HL-60/S4 treated with retinoic acid at 250 ng/mL for 4 days and 3 days (cell line): ENCODE results near the gene ACTN4.

Experiments
- in situ Hi-C: fragments of 300-500 bp; cut with MboI; formaldehyde crosslinking; loops from 2 replicates; pipeline ENCODE4 v1.7.0; 2022; ENCODE audit warnings: low sequenced_read_pairs

Gene ACTN4

DNA sequence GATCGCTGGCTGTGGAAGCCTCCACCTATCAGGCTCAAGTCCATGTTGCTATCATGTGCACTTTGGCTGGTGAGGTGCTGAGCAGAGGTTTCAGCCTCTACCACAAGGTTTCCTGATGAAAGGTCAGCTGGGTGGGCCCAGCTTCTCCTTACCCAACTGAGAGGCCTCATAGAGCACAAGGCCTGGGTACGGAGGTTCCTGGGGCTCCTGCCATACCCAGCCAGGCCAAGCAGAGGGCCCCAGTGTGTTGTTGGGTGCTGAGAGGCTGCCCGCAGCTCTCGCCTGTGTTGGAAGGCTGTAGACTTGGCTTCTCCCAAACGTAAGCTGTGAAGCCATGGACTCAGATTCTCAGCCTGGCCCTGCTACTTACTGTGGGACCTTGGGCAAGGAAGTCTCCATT is 28.2 kb downstream of the ACTN4 start:
- in situ Hi-C loops = no loop called here

GRCh38 chr19:38676023-38676877 is 28.8 kb downstream of the ACTN4 start:
- in situ Hi-C loops = no loop called here

DNA sequence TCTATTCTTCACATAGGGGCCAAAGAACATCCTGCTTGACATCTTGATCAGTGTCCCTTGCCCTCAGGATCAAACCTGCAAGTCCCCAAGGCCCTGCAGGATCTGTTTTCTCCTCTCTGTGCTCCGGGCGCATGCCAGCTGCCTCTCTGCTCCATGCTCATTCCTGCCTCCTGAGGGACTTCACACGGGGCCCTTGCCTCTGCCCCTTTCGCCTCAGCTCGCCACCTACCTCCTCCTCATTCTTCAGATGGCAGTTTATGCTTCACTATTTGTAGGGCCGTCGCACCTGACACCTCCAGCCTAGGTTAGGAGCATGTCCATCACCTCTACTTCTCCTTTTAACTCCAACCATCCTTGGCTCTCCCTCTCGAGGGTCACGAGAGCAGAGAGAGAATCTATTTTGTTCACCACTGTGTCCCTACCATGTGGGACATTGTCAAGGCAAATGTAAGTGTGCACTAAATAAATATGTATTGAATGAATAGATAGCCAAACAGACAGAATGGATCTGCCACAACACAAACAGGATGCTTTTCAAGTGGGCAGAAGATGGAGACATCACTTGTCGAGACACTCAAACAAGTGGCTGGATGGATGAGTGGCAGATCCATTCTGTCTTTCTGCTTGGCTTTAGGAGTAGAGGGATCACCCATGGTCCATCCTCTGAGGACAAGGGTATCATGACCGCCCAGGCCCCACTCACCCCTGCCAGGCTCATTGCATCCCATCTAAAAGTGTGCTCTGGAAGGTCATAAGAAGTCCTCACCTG is 29.6 kb downstream of the ACTN4 start:
- in situ Hi-C loops = no loop called here

DNA sequence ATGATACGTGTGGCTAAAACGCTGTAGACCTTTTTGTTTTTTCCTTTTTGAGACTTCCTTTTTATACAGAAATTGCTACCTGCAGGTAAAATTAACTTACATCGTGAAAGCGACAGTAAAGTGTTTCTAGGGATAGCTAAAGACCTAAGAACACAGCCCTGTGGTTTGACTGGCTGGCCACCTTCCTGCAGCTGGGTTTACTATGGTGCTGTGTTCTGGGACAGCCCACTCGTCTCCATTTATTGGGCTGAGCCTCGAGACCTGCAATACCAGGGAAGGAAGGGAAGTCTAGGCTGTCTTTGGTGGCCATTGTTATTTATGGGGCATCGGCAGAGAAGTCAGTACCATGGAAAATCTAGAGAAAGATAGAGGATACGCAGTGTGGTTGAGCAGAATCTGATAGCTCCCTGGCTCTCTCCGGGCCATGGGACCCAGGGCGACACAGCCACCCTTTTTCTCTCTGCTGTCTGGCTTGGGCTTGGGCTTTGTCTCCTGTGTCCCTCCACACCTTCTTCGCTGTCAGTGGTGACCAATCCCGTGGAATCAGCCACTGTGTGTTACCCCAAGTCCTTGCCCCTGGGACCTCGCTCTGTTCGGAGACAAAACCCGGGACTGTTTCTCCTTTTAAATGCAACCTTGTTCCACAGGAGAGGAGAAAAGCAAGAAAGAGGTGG is 30.9 kb downstream of the ACTN4 start:
- in situ Hi-C loops = no loop called here

- in situ Hi-C loops = no loop called here
Observed at GRCh38 chr19:38678891-38679494, 31.5 kb downstream of the ACTN4 start.

DNA sequence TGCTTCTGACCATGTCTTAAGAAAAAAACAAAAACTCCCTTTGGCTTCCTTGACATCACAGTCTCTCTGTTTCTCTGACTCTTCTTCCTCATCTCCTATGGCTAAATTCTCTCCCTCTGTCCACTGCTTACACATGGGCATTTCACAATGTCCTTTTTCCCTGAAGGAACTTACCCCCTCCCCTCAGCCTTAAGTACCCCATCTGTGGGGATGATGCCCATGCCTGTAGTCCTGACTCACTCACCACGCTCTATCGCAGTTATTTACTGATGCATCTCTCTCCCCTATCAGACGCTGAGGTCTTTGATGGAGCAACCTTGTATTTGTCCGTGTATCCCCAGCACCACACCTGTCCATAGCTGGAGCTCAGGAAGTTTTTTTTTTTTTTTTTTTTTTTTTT is 32.4 kb downstream of the ACTN4 start:
- in situ Hi-C loops = no loop called here

GRCh38 chr19:38682195-38682867 is 34.9 kb downstream of the ACTN4 start:
- in situ Hi-C loops = no loop called here

DNA sequence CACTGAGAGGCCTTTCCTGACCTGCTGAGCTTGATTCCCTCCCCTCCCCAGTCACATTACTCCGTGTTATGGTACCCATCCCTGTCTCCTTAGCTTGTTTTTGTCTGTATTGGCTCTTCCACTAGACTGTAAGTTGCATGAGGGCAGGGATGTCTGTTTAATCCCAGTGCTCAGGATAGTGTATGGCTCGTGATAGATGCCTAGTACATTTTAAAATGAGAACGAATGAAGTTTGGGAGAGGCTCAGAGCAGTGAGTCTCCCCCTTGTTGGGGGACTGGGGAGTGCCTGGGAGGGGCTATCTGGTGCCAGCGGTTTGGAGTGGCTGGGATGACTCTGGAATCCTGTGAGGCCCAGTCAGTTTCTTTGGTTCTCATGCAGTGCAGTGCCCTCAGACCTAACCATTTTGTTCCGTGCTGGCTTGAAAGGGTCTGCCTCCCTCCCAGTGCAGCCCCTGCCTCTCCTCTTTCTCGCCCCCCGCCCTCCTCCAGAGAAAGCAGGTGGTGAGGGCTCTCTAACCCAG is 35.5 kb downstream of the ACTN4 start:
- in situ Hi-C loops = no loop called here

DNA sequence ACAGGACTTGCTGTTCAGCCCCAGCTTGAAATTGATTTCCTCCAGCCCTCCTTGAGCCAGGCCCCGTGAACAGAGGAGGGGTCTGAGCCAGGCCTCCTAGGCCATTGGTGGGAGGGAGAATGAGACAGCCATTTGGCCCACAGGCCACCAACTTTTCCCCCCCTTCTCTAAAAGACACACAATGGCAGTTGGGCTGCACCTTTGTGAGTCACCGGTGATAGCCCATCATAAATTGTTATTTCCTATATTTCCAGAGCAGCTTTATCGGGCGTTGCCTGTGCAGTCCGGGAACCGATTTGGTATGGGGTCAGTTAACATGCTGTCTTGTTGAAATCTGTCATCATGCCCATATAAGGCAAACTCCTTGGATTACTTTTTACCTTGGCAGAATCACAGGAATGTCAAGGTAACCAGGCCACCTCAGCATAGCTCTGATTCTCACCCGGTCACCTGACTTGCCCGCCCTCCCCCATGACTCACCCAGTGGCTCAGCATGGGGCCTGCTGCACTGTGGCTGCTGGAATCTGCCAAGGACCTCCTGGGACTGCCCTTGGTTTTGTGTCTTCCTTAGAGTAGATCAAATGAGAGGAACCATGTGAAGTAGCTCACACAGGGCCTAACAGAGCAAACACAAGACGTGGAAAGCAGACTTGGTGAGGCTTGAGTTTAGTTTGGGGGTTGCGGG is 36.1 kb downstream of the ACTN4 start:
- in situ Hi-C loops = no loop called here

GRCh38 chr19:38684078-38684861 is 36.8 kb downstream of the ACTN4 start:
- in situ Hi-C loops = no loop called here

GRCh38 chr19:38684862-38685665 is 37.6 kb downstream of the ACTN4 start:
- in situ Hi-C loops = no loop called here

DNA sequence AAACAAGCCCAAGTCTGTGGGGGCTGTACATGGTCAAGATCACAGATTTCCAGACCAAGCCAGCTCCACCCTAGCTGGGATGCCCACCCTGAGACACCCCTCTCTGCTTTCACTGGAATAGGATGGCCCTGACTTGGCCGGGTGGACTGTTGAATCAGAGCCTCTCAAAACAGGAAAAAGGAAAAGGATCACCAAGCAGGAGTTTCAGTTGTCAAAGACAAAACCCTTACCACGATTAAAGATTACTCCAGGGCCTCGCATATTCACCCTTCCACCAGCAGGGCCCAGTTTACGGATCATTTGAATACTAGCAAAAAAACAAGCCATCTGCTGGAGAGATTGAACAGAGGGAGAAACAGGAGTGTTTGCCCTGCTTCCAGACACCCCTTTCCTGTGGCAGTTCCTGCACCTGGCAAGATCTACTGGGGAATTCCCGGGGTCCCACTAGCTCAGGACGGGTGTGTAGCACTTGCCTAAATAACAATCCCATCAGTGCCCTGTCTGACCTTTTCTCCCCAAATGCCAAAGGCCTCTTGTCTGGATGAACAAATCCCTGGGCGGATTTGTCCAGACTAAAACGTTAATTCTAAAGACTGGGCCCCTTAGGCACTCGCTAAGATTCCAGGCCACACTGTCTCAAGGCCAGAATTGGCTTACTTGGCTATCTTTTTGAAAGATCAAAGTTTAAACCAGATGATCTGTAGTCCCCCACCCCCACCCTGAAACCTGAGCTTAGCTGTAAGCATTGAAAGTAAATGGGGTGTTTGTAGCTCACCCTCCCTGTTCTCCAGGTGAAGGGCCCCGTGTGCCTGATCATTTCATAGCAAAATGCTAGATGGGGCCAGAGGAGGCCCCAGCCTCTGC is 38.4 kb downstream of the ACTN4 start:
- in situ Hi-C loops = no loop called here

- in situ Hi-C loops = no loop called here
Observed at GRCh38 chr19:38686530-38686888, 39.1 kb downstream of the ACTN4 start.

- in situ Hi-C loops = no loop called here
Observed at GRCh38 chr19:38687837-38688378, 40.5 kb downstream of the ACTN4 start.

- in situ Hi-C loops = no loop called here
Observed at GRCh38 chr19:38690146-38690545, 42.7 kb downstream of the ACTN4 start.

- in situ Hi-C loops = no loop called here
Observed at GRCh38 chr19:38690832-38691231, 43.4 kb downstream of the ACTN4 start.

DNA sequence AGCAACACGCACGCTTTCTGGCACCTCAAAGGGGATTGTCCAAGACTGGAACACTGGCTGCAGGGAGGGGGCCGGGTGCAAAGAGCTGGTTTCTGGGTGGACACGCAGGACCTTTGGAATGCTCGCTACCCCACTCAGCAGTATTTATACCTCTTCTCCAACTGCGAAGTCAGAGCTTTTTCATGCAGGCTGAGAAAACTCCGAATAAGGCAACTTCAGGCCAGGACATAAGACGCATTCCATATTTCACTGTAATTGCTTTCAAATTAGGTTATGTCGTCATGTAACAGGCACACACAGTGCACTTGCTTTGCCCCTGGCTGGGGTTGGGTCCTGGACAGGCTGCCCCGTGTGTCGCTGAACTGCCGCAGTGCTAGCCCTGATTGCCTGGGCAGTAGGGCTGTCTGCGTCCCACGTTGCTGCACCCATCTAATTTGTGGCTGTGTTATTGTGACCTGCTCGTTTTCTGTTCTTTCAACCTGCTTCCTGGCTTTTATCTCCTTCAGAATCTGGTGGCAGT is 44.5 kb downstream of the ACTN4 start:
- in situ Hi-C loops = no loop called here
